ENCODE results near the gene VWF. TPM values are rescaled to one million over a fixed set of nuclear protein-coding genes. Genes with fewer than 3 reads are reported as not detected.

Gene VWF
- total RNA-seq, 1 donor from 2014 or later: not detected

GRCh38 chr12:6115389-6115788 is 9.1 kb downstream of the VWF start:
- Mint-ChIP-seq H3K4me1 (no peaks in the 10 kb centered on the region), H3K27me3 (peaks cover 20% of the 10 kb centered on the region), H3K9me3 (no peaks in the 10 kb centered on the region), H3K4me3 (no peak overlapping the region), H3K36me3 (ENCODE audit: low read depth) (no peaks in the 10 kb centered on the region), H3K27ac (no peak overlapping the region)
- DNase-seq (no peak), ATAC-seq (ENCODE audit: low read depth) (no peak)
- ChIA-PET CTCF (no interaction called here), POLR2A (no interaction called here)
- intact Hi-C loops (cut with micrococcal nuclease): no loop called here
- no peak for TF ChIP-seq CTCF (IDR thresholded peaks at IDR 0.05)

- H3K4me1 Mint-ChIP-seq: no peaks in the 10 kb centered on the region
- DNase-seq: no peak
- no peak for ATAC-seq (ENCODE audit: low read depth)
- ChIA-PET POLR2A (no interaction called here), CTCF (no interaction called here)
- H3K9me3 Mint-ChIP-seq: no peaks in the 10 kb centered on the region
- peaks cover 20% of the 10 kb centered on the region for H3K27me3 Mint-ChIP-seq
- no peaks in the 10 kb centered on the region for H3K36me3 Mint-ChIP-seq (ENCODE audit: low read depth)
- intact Hi-C loops (cut with micrococcal nuclease): no loop called here
- H3K4me3 Mint-ChIP-seq: no peak overlapping the region
- TF ChIP-seq CTCF (IDR thresholded peaks at IDR 0.05): no peak
- no peak overlapping the region for H3K27ac Mint-ChIP-seq
Observed at GRCh38 chr12:6114476-6114870, 10.0 kb downstream of the VWF start.

- peaks cover 15% of the 10 kb centered on the region for H3K27me3 Mint-ChIP-seq
- H3K27ac Mint-ChIP-seq: no peak overlapping the region
- H3K4me1 Mint-ChIP-seq: no peaks in the 10 kb centered on the region
- intact Hi-C loops (cut with micrococcal nuclease): no loop called here
- H3K36me3 Mint-ChIP-seq (ENCODE audit: low read depth): no peaks in the 10 kb centered on the region
- no peak for ATAC-seq (ENCODE audit: low read depth)
- ChIA-PET POLR2A (no interaction called here), CTCF (no interaction called here)
- TF ChIP-seq CTCF (IDR thresholded peaks at IDR 0.05): no peak
- peaks cover 3% of the 10 kb centered on the region for H3K9me3 Mint-ChIP-seq
- H3K4me3 Mint-ChIP-seq: no peak overlapping the region
- no peak for DNase-seq
Observed at GRCh38 chr12:6113691-6114475, 10.6 kb downstream of the VWF start.

GRCh38 chr12:6112004-6112403 is 12.5 kb downstream of the VWF start:
- Mint-ChIP-seq H3K4me1 (no peaks in the 10 kb centered on the region), H3K4me3 (no peak overlapping the region), H3K27me3 (peaks cover 13% of the 10 kb centered on the region), H3K36me3 (ENCODE audit: low read depth) (no peaks in the 10 kb centered on the region), H3K9me3 (peaks cover 3% of the 10 kb centered on the region), H3K27ac (no peak overlapping the region)
- intact Hi-C loops (cut with micrococcal nuclease): no loop called here
- CTCF ChIA-PET: no interaction called here
- no peak for ATAC-seq (ENCODE audit: low read depth)
- POLR2A ChIA-PET: no interaction called here
- DNase-seq: no peak
- TF ChIP-seq CTCF (IDR thresholded peaks at IDR 0.05): no peak

- POLR2A ChIA-PET: no interaction called here
- no peak overlapping the region for H3K27ac Mint-ChIP-seq
- no peak for ATAC-seq (ENCODE audit: low read depth)
Observed at GRCh38 chr12:6110006-6110405, 14.5 kb downstream of the VWF start.

More at GRCh38 chr12:6110006-6110405, 14.5 kb downstream of the VWF start:
- TF ChIP-seq CTCF (IDR thresholded peaks at IDR 0.05): no peak
- Mint-ChIP-seq H3K4me1 (no peaks in the 10 kb centered on the region), H3K9me3 (peaks cover 3% of the 10 kb centered on the region), H3K4me3 (no peak overlapping the region), H3K27me3 (peaks cover 11% of the 10 kb centered on the region), H3K36me3 (ENCODE audit: low read depth) (no peaks in the 10 kb centered on the region)
- CTCF ChIA-PET: no interaction called here
- DNase-seq: no peak
- intact Hi-C loops (cut with micrococcal nuclease): no loop called here

Measured in activated B cell treated with CpG ODN at 0.5 μM for 24 hours (primary cell).